GM19463 (cell line): ENCODE results near the gene TIGAR.

Source experiments
- ATAC-seq: cut with Tn5 transposase; IDR thresholded peaks from one replicate; pipeline ENCODE4 v1.9.1; 2021; ENCODE audit warnings: mild to moderate bottlenecking, moderate library complexity; ENCODE audit not compliant: unreplicated experiment

The TIGAR gene

GRCh38 chr12:4320853-4321701 is at the start of gene TIGAR:
TIGAR (plus strand) TSS chr12:4321213; CDS start chr12:4321272, 59 bp downstream.
- peak; percentile 97 for ATAC-seq

GRCh38 chr12:4271717-4272423 is 49.1 kb upstream of the TIGAR start:
- ATAC-seq, result peak; percentile 43

GRCh38 chr12:4272424-4273272 is 48.4 kb upstream of the TIGAR start:
- peak; percentile 3 for ATAC-seq

GRCh38 chr12:4273273-4273651 is 47.8 kb upstream of the TIGAR start:
- ATAC-seq, result no peak

- peak; percentile 29 for ATAC-seq
These were observed 47.2 kb upstream of the TIGAR start, which contains the start of gene CCND2 for GRCh38 chr12:4273652-4274395. CCND2 (plus strand) TSS chr12:4273762; CDS start chr12:4274041, 279 bp downstream.

- ATAC-seq, result no peak
These were observed 46.5 kb upstream of the TIGAR start for GRCh38 chr12:4274396-4275015.

GRCh38 chr12:4275016-4275869 is 45.8 kb upstream of the TIGAR start:
- ATAC-seq, result no peak

- ATAC-seq, result no peak
These were observed 45.1 kb upstream of the TIGAR start for GRCh38 chr12:4275870-4276301.

- ATAC-seq, result peak; percentile 32
These were observed 44.3 kb upstream of the TIGAR start for GRCh38 chr12:4276524-4277204.

- ATAC-seq, result no peak
These were observed 43.8 kb upstream of the TIGAR start for GRCh38 chr12:4277205-4277543.

- no peak for ATAC-seq
These were observed 43.2 kb upstream of the TIGAR start for GRCh38 chr12:4277857-4278256.

- ATAC-seq, result no peak
These were observed 42.5 kb upstream of the TIGAR start for GRCh38 chr12:4278329-4279197.

- no peak for ATAC-seq
These were observed 41.8 kb upstream of the TIGAR start for GRCh38 chr12:4279198-4279690.

GRCh38 chr12:4280351-4281163 is 40.5 kb upstream of the TIGAR start:
- ATAC-seq, result no peak

GRCh38 chr12:4281173-4281654 is 39.8 kb upstream of the TIGAR start:
- ATAC-seq, result no peak

GRCh38 chr12:4282103-4282891 is 38.7 kb upstream of the TIGAR start:
- no peak for ATAC-seq
